Measurements from ENCODE around the gene SDF2. TPM values are rescaled to one million over a fixed set of nuclear protein-coding genes. Genes with fewer than 3 reads are reported as not detected.
A peak's percentile ranks its signal among the peaks of the same experiment; 100 is the strongest.

The SDF2 gene
- total and polyA plus RNA-seq, 9 of the 15 experiments (the other 6 are each of a cell fraction or from before 2014, with no cell fraction given): 41.2 to 132 (median 65.6) TPM

GRCh38 chr17:28710861-28711722 is 49.4 kb upstream of the SDF2 start (continued):
- TF ChIP-seq E2F4 (CRISPR knock-in tag; IDR thresholded peaks at IDR 0.05; ENCODE audit: low read depth) (no peak), ZBTB43 (CRISPR knock-in tag; IDR thresholded peaks at IDR 0.05) (peak; percentile 89), E2F1 (CRISPR knock-in tag; IDR thresholded peaks at IDR 0.05) (peak; percentile 91), SMARCA4 (IDR thresholded peaks at IDR 0.05) (no peak), CHD2 (IDR thresholded peaks at IDR 0.05; ENCODE audit: low read depth, low read length) (no peak; the same call in 1 of the 2 replicates), MTF1 (CRISPR knock-in tag; IDR thresholded peaks at IDR 0.05; ENCODE audit: borderline replicate concordance) (no peak), RBM14 (IDR thresholded peaks at IDR 0.05; ENCODE audit: borderline replicate concordance, insufficient read depth, low read depth, low read length) (0 out of 2 replicates have a peak, but pooled peaks have one; percentile 27), NFXL1 (CRISPR knock-in tag; IDR thresholded peaks at IDR 0.05) (no peak; the same call in 1 of the 2 replicates), USF1 (CRISPR knock-in tag; IDR thresholded peaks at IDR 0.05) (peak; percentile 20; the same call in 1 of the 2 replicates), EP400 (IDR thresholded peaks at IDR 0.05) (peak; percentile 84), CREB1 (IDR thresholded peaks at IDR 0.05) (no peak; the same call in 1 of the 2 replicates), CREB1 (CRISPR knock-in tag; IDR thresholded peaks at IDR 0.05) (peak; percentile 61), SAFB2 (IDR thresholded peaks at IDR 0.05; ENCODE audit: borderline replicate concordance, low read depth, low read length, severe bottlenecking) (no peak), SIRT6 (IDR thresholded peaks at IDR 0.05; ENCODE audit: low read depth, low read length) (no peak), KAT2B (IDR thresholded peaks at IDR 0.05; ENCODE audit: low read depth, low read length) (no peak), PTRF (tag; IDR thresholded peaks at IDR 0.05) (no peak), COPS2 (conservative IDR thresholded peaks at IDR 0.05) (no peak), ZZZ3 (IDR thresholded peaks at IDR 0.05) (no peak), NCOA6 (IDR thresholded peaks at IDR 0.05) (no peak), NCOA2 (IDR thresholded peaks at IDR 0.05; ENCODE audit: partially characterized antibody in 2 of 2) (no peak), MBD1 (CRISPR knock-in tag; IDR thresholded peaks at IDR 0.05) (no peak)
